Stomach (tissue), 9 donors: ENCODE data around the gene FCRL1. TPM values are rescaled to one million over a fixed set of nuclear protein-coding genes. Genes with fewer than 3 reads are reported as not detected.

Source experiments
- DNase-seq, 2 donors: peaks; one replicate each; pipeline versions ENCODE4 v3.0.0 to v3.0.0-alpha.2; 2013 to 2019
- H3K27ac ChIP-seq, 5 donors: fragments of 200-600 bp in 4 of 5; sonication (generic) in 4 of 5; one replicate each; pipeline ENCODE4 v1.5.1; 2013 to 2019; ENCODE audit warnings: mild to moderate bottlenecking in 1 of 5, moderate library complexity in 1 of 5
- H3K27me3 ChIP-seq, 3 donors: fragments of 200-600 bp; sonication (generic); one replicate each; pipeline ENCODE4 v1.5.1; 2017 to 2019; ENCODE audit warnings: mixed run types in 1 of 3
- H3K36me3 ChIP-seq, 4 donors: fragments of 200-600 bp; sonication (generic); 1 replicate in 3 of 4; 2 replicates in 1 of 4; pipeline ENCODE4 v1.5.1; 2016 to 2019
- H3K4me1 ChIP-seq, 4 donors: fragments of 200-600 bp; sonication (generic); one replicate each; pipeline ENCODE4 v1.5.1; 2016 to 2019
- H3K4me3 ChIP-seq, 4 donors: fragments of 200-600 bp; sonication (generic) in 3 of 4; one replicate each; pipeline ENCODE4 v1.5.1; 2016 to 2019; ENCODE audit warnings: mild to moderate bottlenecking in 1 of 4
- H3K9me3 ChIP-seq, 4 donors: fragments of 200-600 bp; sonication (generic); one replicate each; pipeline ENCODE4 v1.5.1; 2016 to 2019
- EP300 ChIP-seq: sonication (generic); formaldehyde crosslinking; IDR thresholded peaks from one replicate; pipeline ENCODE4 v1.6.1; 2017; ENCODE audit warnings: antibody characterized with exemption
- POLR2A ChIP-seq, 4 donors: fragments of 450-650 bp; IDR thresholded peaks; one replicate each; pipeline ENCODE4 v1.6.1; 2016; ENCODE audit warnings: antibody characterized with exemption in 4 of 4, control low read depth in 2 of 4, mild to moderate bottlenecking in 1 of 4, moderate library complexity in 1 of 4
- POLR2AphosphoS5 ChIP-seq, 3 donors: sonication (generic); formaldehyde crosslinking; IDR thresholded peaks; one replicate each; pipeline ENCODE4 v1.6.1; 2016; ENCODE audit warnings: antibody characterized with exemption in 3 of 3
- WGBS, 5 donors: extraction: QIAGEN DNeasy Blood & Tissue Kit in 3 of 5; methylation state at CpG; one replicate each; pipeline versions ENCODE4 v1.1.5 to v1.1.7; 2013 to 2018; 5-methylcytosine and 5-hydroxymethylcytosine counted together
- intact Hi-C: fragments of 100-400 bp; cut with DNase I; formaldehyde crosslinking; loops from one replicate; pipeline ENCODE4 v1.15.1; 2023; ENCODE audit warnings: low total_unique reads
- polyA plus RNA-seq, 3 donors: library from polyadenylated mRNA; stranded (reverse); fragments of 200-250 nt; gene quantifications; one replicate each; pipeline ENCODE4 v1.2.3, GENCODE V29; 2013
- total RNA-seq, 5 donors: library from RNA; depleted of rRNA; stranded (reverse); fragments of >200 nt; gene quantifications; one replicate each; pipeline versions ENCODE4 v1.1.0 to v1.2.3, GENCODE V29; 2014 to 2016
- TF ChIP-seq, protein P1 (sequence below), 7 experiments: fragments of 450-650 bp in 4 of 7; fragments of 200-600 bp in 3 of 7; sonication (generic) in 3 of 7; IDR thresholded peaks; one replicate each; pipeline ENCODE4 v1.5.1; 2016 to 2019; ENCODE audit warnings: antibody characterized with exemption in 7 of 7, control low read depth in 2 of 7, mild to moderate bottlenecking in 1 of 7
- donor health status: healthy with polysubstance abuse.
- donor health status: Bipolar disorder and iron deficiency.
- donor health status: healthy.

Gene FCRL1
- total and polyA plus RNA-seq, 8 donors, result 0.29 to 2.4 (median 0.48) TPM; not detected in 5

DNA sequence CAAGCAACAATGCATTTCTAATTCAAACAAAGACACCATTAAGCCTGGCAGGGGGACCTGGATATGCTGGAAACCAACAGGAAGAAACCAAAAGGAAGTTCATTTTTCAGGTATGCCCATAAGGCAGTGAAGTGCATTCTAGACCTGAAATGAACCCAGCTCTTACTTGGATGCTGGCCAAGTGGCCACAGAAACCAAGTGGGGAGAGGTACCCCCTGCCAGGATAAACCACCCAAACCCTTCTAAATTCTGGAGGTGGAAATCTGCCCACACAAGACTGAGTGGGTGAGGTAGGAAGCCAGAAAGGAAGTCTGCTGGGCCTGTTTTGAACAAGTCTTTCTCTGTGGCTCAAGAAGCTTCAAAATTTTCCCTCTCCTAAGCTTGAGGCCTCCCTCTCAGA, 19.0 kb upstream of the FCRL1 start:
- H3K36me3 ChIP-seq, result no peaks in the 10 kb centered on the region
- no peak overlapping the region for H3K4me3 ChIP-seq
- TF ChIP-seq EP300 (no peak), POLR2A (IDR thresholded peaks at IDR 0.05) (no peak), POLR2AphosphoS5 (IDR thresholded peaks at IDR 0.05) (no peak)
- TF ChIP-seq, protein P1, sequence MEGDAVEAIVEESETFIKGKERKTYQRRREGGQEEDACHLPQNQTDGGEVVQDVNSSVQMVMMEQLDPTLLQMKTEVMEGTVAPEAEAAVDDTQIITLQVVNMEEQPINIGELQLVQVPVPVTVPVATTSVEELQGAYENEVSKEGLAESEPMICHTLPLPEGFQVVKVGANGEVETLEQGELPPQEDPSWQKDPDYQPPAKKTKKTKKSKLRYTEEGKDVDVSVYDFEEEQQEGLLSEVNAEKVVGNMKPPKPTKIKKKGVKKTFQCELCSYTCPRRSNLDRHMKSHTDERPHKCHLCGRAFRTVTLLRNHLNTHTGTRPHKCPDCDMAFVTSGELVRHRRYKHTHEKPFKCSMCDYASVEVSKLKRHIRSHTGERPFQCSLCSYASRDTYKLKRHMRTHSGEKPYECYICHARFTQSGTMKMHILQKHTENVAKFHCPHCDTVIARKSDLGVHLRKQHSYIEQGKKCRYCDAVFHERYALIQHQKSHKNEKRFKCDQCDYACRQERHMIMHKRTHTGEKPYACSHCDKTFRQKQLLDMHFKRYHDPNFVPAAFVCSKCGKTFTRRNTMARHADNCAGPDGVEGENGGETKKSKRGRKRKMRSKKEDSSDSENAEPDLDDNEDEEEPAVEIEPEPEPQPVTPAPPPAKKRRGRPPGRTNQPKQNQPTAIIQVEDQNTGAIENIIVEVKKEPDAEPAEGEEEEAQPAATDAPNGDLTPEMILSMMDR (IDR thresholded peaks at IDR 0.05), result no peak
- H3K27ac ChIP-seq, result no peak overlapping the region
- H3K4me1 ChIP-seq, result no peaks in the 10 kb centered on the region
- H3K27me3 ChIP-seq, result no peaks in the 10 kb centered on the region
- H3K9me3 ChIP-seq, result no peaks in the 10 kb centered on the region
- intact Hi-C loops, result no loop called here
- no peak for DNase-seq

- no peak for TF ChIP-seq POLR2A (IDR thresholded peaks at IDR 0.05)
- TF ChIP-seq POLR2AphosphoS5 (IDR thresholded peaks at IDR 0.05), result no peak
- TF ChIP-seq, protein P1 (IDR thresholded peaks at IDR 0.05), result no peak
- no peak for TF ChIP-seq EP300
- no peaks in the 10 kb centered on the region for H3K27me3 ChIP-seq
- intact Hi-C loops, result no loop called here
- no peak overlapping the region for H3K4me3 ChIP-seq
- no peak overlapping the region for H3K27ac ChIP-seq
- peaks cover 0 to 5% (median 0%) of the 10 kb centered on the region in 4 donors for H3K4me1 ChIP-seq
- H3K36me3 ChIP-seq, result no peaks in the 10 kb centered on the region
- no peaks in the 10 kb centered on the region for H3K9me3 ChIP-seq
- no peak for DNase-seq
- 80 to 87% (median 85%) methylated on average over 11 to 12 of the region's 12 CpGs for WGBS, 5 donors
These were observed 14.5 kb upstream of the FCRL1 start for GRCh38 chr1:157834430-157834829.

GRCh38 chr1:157833145-157833544, 13.2 kb upstream of the FCRL1 start:
- intact Hi-C loops, result no loop called here
- 78 to 88% (median 83%) methylated on average over 6 of the region's 6 CpGs for WGBS, 5 donors

DNA sequence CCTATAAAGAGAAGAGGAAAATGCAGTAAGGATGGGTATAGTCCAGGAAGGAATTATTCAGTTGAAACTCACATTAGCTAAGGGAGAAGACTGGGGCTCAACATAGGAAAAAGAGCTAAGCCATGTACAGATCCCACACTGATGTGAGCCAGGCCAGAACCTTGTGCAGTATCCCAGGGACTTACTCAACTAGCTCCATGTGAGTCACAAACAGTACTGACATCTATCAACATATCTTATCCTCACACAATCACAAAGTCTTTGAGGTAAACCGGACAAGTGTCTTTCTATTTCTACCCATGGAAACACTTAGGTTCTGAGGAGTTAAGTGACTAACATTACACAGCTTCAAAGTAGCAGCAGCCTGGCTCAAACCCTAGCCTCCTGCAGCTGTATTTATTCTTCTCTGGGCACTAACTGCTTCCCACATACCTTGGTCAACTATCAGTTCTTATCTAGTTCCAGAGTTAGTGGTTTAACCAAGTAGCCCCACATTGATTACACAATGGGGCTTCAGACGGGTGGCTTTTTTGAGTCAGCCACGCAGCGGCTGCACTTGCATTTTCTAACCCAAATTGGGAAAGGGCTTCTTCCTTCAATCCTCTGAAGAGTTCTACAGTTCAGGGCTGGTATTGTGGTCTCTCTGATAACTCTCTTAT, 12.2 kb upstream of the FCRL1 start:
- DNase-seq, result no peak
- TF ChIP-seq POLR2A (IDR thresholded peaks at IDR 0.05) (no peak), EP300 (no peak), POLR2AphosphoS5 (IDR thresholded peaks at IDR 0.05) (no peak)
- TF ChIP-seq, protein P1 (IDR thresholded peaks at IDR 0.05), result no peak
- Histone ChIP-seq H3K9me3 (no peaks in the 10 kb centered on the region), H3K4me1 (peaks cover 0 to 5% (median 0%) of the 10 kb centered on the region in 4 donors), H3K36me3 (no peaks in the 10 kb centered on the region), H3K27ac (no peak overlapping the region), H3K27me3 (no peaks in the 10 kb centered on the region), H3K4me3 (no peak overlapping the region)
- WGBS, 5 donors, result 19 to 31% (median 24%) methylated on average over 4 of the region's 4 CpGs
- intact Hi-C loops, result no loop called here

More at GRCh38 chr1:157833145-157833544, 13.2 kb upstream of the FCRL1 start:
- Histone ChIP-seq H3K4me3 (no peak overlapping the region), H3K27ac (no peak overlapping the region), H3K9me3 (no peaks in the 10 kb centered on the region), H3K36me3 (no peaks in the 10 kb centered on the region), H3K27me3 (no peaks in the 10 kb centered on the region), H3K4me1 (peaks cover 0 to 5% (median 0%) of the 10 kb centered on the region in 4 donors)
- TF ChIP-seq POLR2A (IDR thresholded peaks at IDR 0.05) (no peak), EP300 (no peak), POLR2AphosphoS5 (IDR thresholded peaks at IDR 0.05) (no peak)
- TF ChIP-seq, protein P1 (IDR thresholded peaks at IDR 0.05), result no peak
- no peak for DNase-seq
